OCI-LY7 (cell line): Measurements from ENCODE around the gene CCDC159. TPM values are rescaled to one million over a fixed set of nuclear protein-coding genes. Genes with fewer than 3 reads are reported as not detected.
A peak's percentile ranks its signal among the peaks of the same experiment; 100 is the strongest.

ENCODE experiments used
- Bru-seq: library from RNA; stranded (reverse); fragments of 400-500 nt; gene quantifications from one replicate; lab custom pipeline; 2021; lab: Mats Ljungman, UMichigan
- BruChase-seq, 2 experiments: library from RNA; stranded (reverse); fragments of 400-500 nt; gene quantifications; one replicate each; lab custom pipeline; 2021; lab: Mats Ljungman, UMichigan
- BruUV-seq: library from RNA; stranded (reverse); fragments of 400-500 nt; replicated peaks from 2 replicates; lab custom pipeline; 2021; lab: Mats Ljungman, UMichigan
- CTCF ChIA-PET: fragments of 300-600 bp; sonication (Branson Sonifier 250); formaldehyde crosslinking; loops from one replicate; lab custom pipeline; 2022; ENCODE audit warnings: antibody characterized with exemption; ENCODE audit not compliant: unreplicated experiment; lab: Charles Lee
- POLR2A ChIA-PET: fragments of 300-600 bp; sonication (Branson Sonifier 250); formaldehyde crosslinking; loops from one replicate; lab custom pipeline; 2022; ENCODE audit warnings: antibody characterized with exemption; lab: Charles Lee
- DNase-seq: peaks from one replicate; pipeline ENCODE4 v3.0.0-alpha.2; 2015; ENCODE audit warnings: low spot score
- H2AFZ ChIP-seq: fragments of 200-600 bp; sonication (generic), shearing (Covaris generic); 2 replicates; pipeline ENCODE4 v1.6.1; 2014; ENCODE audit warnings: mild to moderate bottlenecking, antibody characterized with exemption, low read length, moderate library complexity
- H3K27ac ChIP-seq: fragments of 200-600 bp; sonication (generic); 2 replicates; pipeline ENCODE4 v1.5.1; 2014; ENCODE audit warnings: mixed run types, low read depth, mild to moderate bottlenecking, moderate library complexity, low read length, inconsistent platforms; ENCODE audit not compliant: poor library complexity, severe bottlenecking
- H3K36me3 ChIP-seq: fragments of 200-600 bp; sonication (generic); 2 replicates; pipeline ENCODE4 v1.6.1; 2014; ENCODE audit warnings: mild to moderate bottlenecking, antibody characterized with exemption, low read length, moderate library complexity, mixed read lengths; ENCODE audit not compliant: insufficient read depth
- H3K4me1 ChIP-seq: fragments of 200-600 bp; sonication (generic); 2 replicates; pipeline ENCODE4 v1.5.1; 2014; ENCODE audit warnings: mild to moderate bottlenecking, low read length; ENCODE audit not compliant: insufficient read depth, poor library complexity, severe bottlenecking
- H3K4me2 ChIP-seq: fragments of 200-600 bp; sonication (generic); 2 replicates; pipeline ENCODE4 v1.6.1; 2014; ENCODE audit warnings: mild to moderate bottlenecking, low read length
- H3K4me3 ChIP-seq: fragments of 200-600 bp; sonication (generic); 2 replicates; pipeline ENCODE4 v1.5.1; 2014; ENCODE audit warnings: mild to moderate bottlenecking, low read depth, low read length; ENCODE audit not compliant: poor library complexity, severe bottlenecking
- H3K79me2 ChIP-seq: fragments of 200-600 bp; sonication (generic); 2 replicates; pipeline ENCODE4 v1.6.1; 2016; ENCODE audit warnings: low read depth, mild to moderate bottlenecking, low read length, moderate library complexity, mixed read lengths; ENCODE audit not compliant: insufficient read depth
- H3K9me2 ChIP-seq: fragments of 200-600 bp; sonication (generic); 2 replicates; pipeline ENCODE4 v1.6.1; 2016; ENCODE audit warnings: mild to moderate bottlenecking, low read length, mixed read lengths; ENCODE audit not compliant: insufficient read depth
- H3K9me3 ChIP-seq: fragments of 200-600 bp; sonication (generic); 2 replicates; pipeline ENCODE4 v1.6.1; 2014; ENCODE audit warnings: mild to moderate bottlenecking, mixed run types, low read length, mixed read lengths
- H4K20me1 ChIP-seq: fragments of 200-600 bp; sonication (generic); 2 replicates; pipeline ENCODE4 v1.6.1; 2014; ENCODE audit warnings: mild to moderate bottlenecking, antibody characterized with exemption, low read length, moderate library complexity, mixed read lengths; ENCODE audit not compliant: insufficient read depth
- EZH2phosphoT487 ChIP-seq: fragments of 200-600 bp; sonication (generic); IDR thresholded peaks from 2 replicates; pipeline ENCODE4 v1.6.1; 2018; ENCODE audit warnings: low read depth, borderline replicate concordance, mild to moderate bottlenecking, mixed run types, antibody characterized with exemption, low read length, moderate library complexity, mixed read lengths
- intact Hi-C: fragments of 100-400 bp; cut with micrococcal nuclease; formaldehyde crosslinking; loops from one replicate; pipeline ENCODE4 v1.10.0; 2022; ENCODE audit not compliant: unreplicated experiment
- long read RNA-seq: library from polyadenylated mRNA; stranded (forward); transcript quantifications from one replicate; pipeline ENCODE4 v2.0.0, GENCODE V29; 2022
- total RNA-seq, 2 experiments: library from RNA; depleted of rRNA in 1 of 2; stranded (reverse); fragments of >200 nt in 1 of 2; shearing (Covaris generic) in 1 of 2; gene quantifications; 2 replicates each; pipeline ENCODE4 v1.2.3, GENCODE V29; 2014 to 2022
- TF ChIP-seq, protein P1 (sequence below): fragments of 200-600 bp; sonication (generic); conservative IDR thresholded peaks from 2 replicates; pipeline ENCODE4 v1.5.1; 2014; ENCODE audit warnings: mild to moderate bottlenecking, antibody characterized with exemption, low read length, moderate library complexity, mixed read lengths

CCDC159 gene, protein sequence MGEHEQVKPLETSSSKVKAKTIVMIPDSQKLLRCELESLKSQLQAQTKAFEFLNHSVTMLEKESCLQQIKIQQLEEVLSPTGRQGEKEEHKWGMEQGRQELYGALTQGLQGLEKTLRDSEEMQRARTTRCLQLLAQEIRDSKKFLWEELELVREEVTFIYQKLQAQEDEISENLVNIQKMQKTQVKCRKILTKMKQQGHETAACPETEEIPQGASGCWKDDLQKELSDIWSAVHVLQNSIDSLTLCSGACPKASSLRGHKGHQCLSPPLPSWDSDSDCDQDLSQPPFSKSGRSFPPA
- total RNA-seq (2014; rRNA removed; shearing (Covaris generic)) (13.3 and 14.1 TPM in 2 replicates), total RNA-seq (2022) (18.9 and 26.1 TPM in 2 replicates), Bru-seq, nascent RNA (percentile 39 among the genes with signal in this experiment), BruChase-seq, experiment 1, labeled RNA remaining after a 6-hour chase (percentile 39 among the genes with signal in this experiment), BruChase-seq, experiment 2, labeled RNA remaining after a 2-hour chase (percentile 39 among the genes with signal in this experiment)
- long read RNA-seq, partial matches to known transcripts = 0 of 9 reads
- long read RNA-seq, other reads (novel, unspliced or antisense) = 9 of 9 reads

DNA sequence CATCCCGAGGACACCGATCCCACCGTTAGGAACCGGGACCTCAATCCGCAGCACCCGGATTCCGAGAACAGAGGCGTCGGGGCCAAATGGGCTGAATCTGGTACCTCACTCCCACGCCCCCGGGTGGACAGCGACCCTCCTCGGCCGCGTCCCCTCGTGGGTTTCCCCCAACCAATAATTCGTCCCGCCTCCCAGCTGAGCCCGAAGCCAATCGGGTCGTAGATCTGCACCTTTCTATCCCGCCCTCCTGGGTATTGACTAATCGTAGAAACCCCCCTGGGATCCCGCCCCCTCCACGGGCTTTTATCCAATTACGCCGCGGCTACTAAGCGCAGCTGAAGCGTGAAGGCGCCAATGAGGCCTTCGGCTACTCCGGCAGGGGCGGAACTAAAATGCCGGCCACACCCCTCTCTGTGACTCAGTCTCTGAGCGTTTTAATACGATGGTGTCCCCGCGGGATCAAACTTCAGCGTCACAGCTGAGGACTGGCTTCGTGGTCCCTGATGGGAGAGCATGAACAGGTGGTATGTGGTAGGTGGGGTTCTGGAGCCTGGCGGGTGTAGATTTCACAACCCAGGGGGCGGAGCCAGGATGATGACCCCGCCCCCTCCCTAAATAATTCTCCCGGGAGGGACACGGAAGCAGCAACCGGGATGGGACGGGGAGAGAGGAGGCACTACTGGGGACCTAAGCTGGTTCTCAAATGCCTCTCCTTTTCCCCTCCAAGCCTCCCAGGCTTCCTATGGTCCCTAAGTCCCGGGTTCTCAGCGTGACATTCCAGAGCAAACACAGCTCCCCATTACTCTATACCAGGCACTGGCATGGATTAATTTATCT lies at the start of gene CCDC159, which contains the start of gene TMEM205:
CCDC159 (plus strand) TSS at position 416 of the 837 bp plus-strand sequence; CDS start at position 504, 88 bp downstream.
TMEM205 (minus strand) TSS at position 165 of the 837 bp plus-strand sequence. CDS start 649 bp downstream, outside the sequence.
- H3K79me2 ChIP-seq = no peaks in the 10 kb centered on the region
- no peaks in the 10 kb centered on the region for H3K9me3 ChIP-seq
- peaks cover 26% of the 10 kb centered on the region for H3K4me1 ChIP-seq
- peak within 1 kb of the TSS; percentile 88 for H3K4me3 ChIP-seq
- ChIA-PET POLR2A (interaction anchor here (0.5 to 1.3 kb wide), 7 partner anchors 22 to 749 kb away, joined by 3 to 7 read pairs (median 4); partner anchors contain the start of gene SWSAP1), CTCF (interaction anchor here (0.6 kb wide), 1 partner anchor 82 kb away, joined by 3 read pairs; no protein-coding TSS in a partner anchor)
- H2AFZ ChIP-seq = peak within 1 kb of the TSS; percentile 92
- peak; percentile 100 for DNase-seq
- H3K4me2 ChIP-seq = peak within 1 kb of the TSS; percentile 93
- H3K9me2 ChIP-seq = no peaks in the 10 kb centered on the region
- peak within 1 kb of the TSS; percentile 55 for H3K27ac ChIP-seq
- no peaks in the 10 kb centered on the region for H4K20me1 ChIP-seq
- TSS peak; percentile 85 for BruUV-seq
- H3K36me3 ChIP-seq = peaks cover 5% of the 10 kb centered on the region
- no peak for TF ChIP-seq EZH2phosphoT487
- TF ChIP-seq, protein P1, sequence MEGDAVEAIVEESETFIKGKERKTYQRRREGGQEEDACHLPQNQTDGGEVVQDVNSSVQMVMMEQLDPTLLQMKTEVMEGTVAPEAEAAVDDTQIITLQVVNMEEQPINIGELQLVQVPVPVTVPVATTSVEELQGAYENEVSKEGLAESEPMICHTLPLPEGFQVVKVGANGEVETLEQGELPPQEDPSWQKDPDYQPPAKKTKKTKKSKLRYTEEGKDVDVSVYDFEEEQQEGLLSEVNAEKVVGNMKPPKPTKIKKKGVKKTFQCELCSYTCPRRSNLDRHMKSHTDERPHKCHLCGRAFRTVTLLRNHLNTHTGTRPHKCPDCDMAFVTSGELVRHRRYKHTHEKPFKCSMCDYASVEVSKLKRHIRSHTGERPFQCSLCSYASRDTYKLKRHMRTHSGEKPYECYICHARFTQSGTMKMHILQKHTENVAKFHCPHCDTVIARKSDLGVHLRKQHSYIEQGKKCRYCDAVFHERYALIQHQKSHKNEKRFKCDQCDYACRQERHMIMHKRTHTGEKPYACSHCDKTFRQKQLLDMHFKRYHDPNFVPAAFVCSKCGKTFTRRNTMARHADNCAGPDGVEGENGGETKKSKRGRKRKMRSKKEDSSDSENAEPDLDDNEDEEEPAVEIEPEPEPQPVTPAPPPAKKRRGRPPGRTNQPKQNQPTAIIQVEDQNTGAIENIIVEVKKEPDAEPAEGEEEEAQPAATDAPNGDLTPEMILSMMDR = peak; percentile 61
- intact Hi-C loops = loop anchor here (2.0 kb wide), 2 partner anchors 28 to 54 kb away; partner anchors contain the start of gene SWSAP1

DNA sequence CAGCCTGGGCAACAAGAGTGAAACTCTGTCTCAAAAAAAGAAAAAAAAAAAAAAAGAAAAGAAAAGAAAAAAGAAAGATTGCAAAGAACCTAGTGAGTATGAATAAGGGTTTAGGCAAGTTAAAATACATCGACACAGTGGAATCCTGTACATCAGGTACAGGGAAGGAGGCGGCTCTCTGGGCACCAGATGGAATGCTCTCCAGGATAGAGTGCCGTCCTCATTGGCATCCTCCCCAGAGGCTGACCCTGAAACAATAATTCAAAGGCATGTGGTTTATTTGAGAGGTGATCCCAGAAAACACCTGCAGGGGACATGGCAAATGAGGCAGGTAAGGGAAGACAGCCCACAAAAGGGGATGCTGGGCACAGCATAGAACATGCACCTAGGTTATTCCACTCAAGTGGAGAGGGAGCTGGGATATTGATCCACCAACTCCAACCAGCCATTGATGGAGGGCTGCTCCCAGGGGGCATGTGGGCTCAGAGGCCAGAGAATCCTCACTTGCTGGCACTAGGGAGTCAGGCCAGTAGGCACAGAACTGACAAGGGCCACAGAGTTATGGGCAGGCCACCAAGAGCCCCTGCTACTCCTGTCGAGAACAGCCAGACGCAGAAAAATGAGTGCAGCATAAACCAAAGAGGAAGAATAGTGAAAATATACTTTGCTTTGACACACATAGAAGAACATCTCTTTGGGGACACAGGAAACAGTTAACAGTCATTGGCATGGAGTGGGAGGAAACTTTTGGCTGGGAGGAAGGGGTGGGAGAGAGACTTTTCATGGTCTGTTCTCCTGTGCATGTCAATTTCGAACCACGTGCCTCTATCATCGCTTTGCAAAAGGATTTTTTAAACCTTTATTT lies 46.1 kb upstream of the CCDC159 start:
- POLR2A ChIA-PET = no interaction called here
- no peak for DNase-seq
- Histone ChIP-seq H3K9me3 (no peaks in the 10 kb centered on the region), H3K4me1 (no peaks in the 10 kb centered on the region), H3K79me2 (no peaks in the 10 kb centered on the region), H3K9me2 (no peaks in the 10 kb centered on the region), H3K36me3 (no peaks in the 10 kb centered on the region), H4K20me1 (no peaks in the 10 kb centered on the region), H3K27ac (no peak overlapping the region), H3K4me2 (no peak overlapping the region), H3K4me3 (no peak overlapping the region), H2AFZ (no peak overlapping the region)
- BruUV-seq = no TSS peak
- CTCF ChIA-PET = no interaction called here
- intact Hi-C loops = no loop called here
- TF ChIP-seq, protein P1 = no peak
- TF ChIP-seq EZH2phosphoT487 = no peak
